Calu3 (cell line): ENCODE results near the gene XKR7. TPM values are rescaled to one million over a fixed set of nuclear protein-coding genes. Genes with fewer than 3 reads are reported as not detected.

ENCODE experiments used
- BruUV-seq: library from RNA; stranded (reverse); fragments of 400-500 nt; replicated peaks from 2 replicates; lab custom pipeline; 2021; lab: Mats Ljungman, UMichigan
- CTCF ChIA-PET: fragments of 300-600 bp; sonication (Branson Sonifier 250); formaldehyde crosslinking; loops from one replicate; lab custom pipeline; 2022; ENCODE audit warnings: antibody characterized with exemption; lab: Charles Lee
- DNase-seq: peaks from one replicate; pipeline ENCODE4 v3.0.0; 2022
- H3K27ac Mint-ChIP-seq: one replicate; pipeline ENCODE4 v1.8.0; 2022; ENCODE audit warnings: mixed read lengths; ENCODE audit not compliant: unreplicated experiment
- H3K27me3 Mint-ChIP-seq: one replicate; pipeline ENCODE4 v1.8.0; 2022; ENCODE audit warnings: mixed read lengths; ENCODE audit not compliant: unreplicated experiment
- H3K36me3 Mint-ChIP-seq: one replicate; pipeline ENCODE4 v1.8.0; 2022; ENCODE audit warnings: mild to moderate bottlenecking, moderate library complexity, mixed read lengths; ENCODE audit not compliant: insufficient read depth, unreplicated experiment
- H3K4me1 Mint-ChIP-seq: one replicate; pipeline ENCODE4 v1.8.0; 2022; ENCODE audit warnings: mild to moderate bottlenecking, low read depth, mixed read lengths; ENCODE audit not compliant: unreplicated experiment
- H3K4me3 Mint-ChIP-seq: one replicate; pipeline ENCODE4 v1.8.0; 2022; ENCODE audit warnings: mild to moderate bottlenecking, low read depth, moderate library complexity, mixed read lengths; ENCODE audit not compliant: unreplicated experiment
- H3K9me3 Mint-ChIP-seq: one replicate; pipeline ENCODE4 v1.8.0; 2022; ENCODE audit warnings: low read depth, mixed read lengths; ENCODE audit not compliant: unreplicated experiment
- intact Hi-C: fragments of 100-400 bp; cut with micrococcal nuclease; formaldehyde crosslinking; loops from one replicate; pipeline ENCODE4 v1.10.0; 2022; ENCODE audit not compliant: unreplicated experiment
- total RNA-seq: library from RNA; stranded (reverse); gene quantifications from 2 replicates; pipeline ENCODE4 v1.2.3, GENCODE V29; 2022
- TF ChIP-seq, protein P1 (sequence below): fragments of 200-600 bp; IDR thresholded peaks from one replicate; pipeline ENCODE4 v1.8.0; 2022; ENCODE audit warnings: antibody characterized with exemption; ENCODE audit not compliant: unreplicated experiment

Gene XKR7
- total RNA-seq, 1 experiment from 2014 or later, result not detected

DNA sequence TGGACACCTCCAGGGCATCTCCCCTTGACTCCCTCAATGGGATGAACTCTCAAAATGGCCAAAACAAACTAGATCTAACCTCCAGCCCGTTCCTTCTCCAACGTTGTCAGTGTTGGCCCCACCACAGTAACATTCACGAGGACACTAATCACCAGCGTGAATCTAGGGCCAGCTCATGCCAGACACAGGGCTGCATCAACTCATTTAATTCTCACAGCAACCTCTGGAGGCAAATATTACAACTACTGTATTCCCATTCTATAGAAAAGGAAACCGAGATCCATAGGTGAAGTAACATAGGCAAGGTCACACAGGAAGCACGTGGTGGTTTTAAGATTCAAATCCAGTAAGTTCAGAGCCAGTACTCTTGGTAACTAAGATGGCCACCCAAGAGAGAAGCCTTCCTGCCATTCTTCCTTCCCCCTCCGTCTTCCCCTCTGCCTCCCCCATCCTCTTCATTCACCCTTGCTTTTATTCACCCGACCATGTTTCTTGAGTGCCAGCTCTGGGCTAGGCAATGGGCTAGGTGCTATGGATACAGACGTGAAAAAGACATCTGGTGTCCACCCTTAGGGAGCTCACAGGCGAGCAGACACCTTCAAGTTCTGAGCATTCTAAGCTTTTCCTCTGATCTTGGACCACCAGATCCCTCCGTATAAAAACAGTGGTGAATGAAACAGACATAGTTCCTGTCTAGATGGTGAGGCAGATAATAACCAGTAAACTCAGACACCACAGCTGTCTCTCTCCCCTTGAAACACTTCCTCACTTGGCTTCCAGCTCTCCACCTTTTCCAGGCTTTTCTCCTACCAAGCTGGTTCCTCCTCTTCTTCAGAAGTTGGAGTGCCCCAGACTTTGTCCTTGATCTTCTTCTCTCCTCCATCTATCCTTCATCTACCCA, 51.9 kb downstream of the XKR7 start:
- Mint-ChIP-seq H3K27ac (no peak overlapping the region), H3K36me3 (peaks cover 13% of the 10 kb centered on the region), H3K4me3 (peak overlapping the region; percentile 66), H3K9me3 (no peaks in the 10 kb centered on the region), H3K27me3 (peaks cover 97% of the 10 kb centered on the region), H3K4me1 (no peaks in the 10 kb centered on the region)
- intact Hi-C loops, result no loop called here
- no peak for DNase-seq
- no TSS peak for BruUV-seq
- CTCF ChIA-PET, result interaction anchor here (0.6 to 1.9 kb wide), 2 partner anchors 9 to 206 kb away, joined by 3 to 5 read pairs; no protein-coding TSS in a partner anchor
- TF ChIP-seq, protein P1, sequence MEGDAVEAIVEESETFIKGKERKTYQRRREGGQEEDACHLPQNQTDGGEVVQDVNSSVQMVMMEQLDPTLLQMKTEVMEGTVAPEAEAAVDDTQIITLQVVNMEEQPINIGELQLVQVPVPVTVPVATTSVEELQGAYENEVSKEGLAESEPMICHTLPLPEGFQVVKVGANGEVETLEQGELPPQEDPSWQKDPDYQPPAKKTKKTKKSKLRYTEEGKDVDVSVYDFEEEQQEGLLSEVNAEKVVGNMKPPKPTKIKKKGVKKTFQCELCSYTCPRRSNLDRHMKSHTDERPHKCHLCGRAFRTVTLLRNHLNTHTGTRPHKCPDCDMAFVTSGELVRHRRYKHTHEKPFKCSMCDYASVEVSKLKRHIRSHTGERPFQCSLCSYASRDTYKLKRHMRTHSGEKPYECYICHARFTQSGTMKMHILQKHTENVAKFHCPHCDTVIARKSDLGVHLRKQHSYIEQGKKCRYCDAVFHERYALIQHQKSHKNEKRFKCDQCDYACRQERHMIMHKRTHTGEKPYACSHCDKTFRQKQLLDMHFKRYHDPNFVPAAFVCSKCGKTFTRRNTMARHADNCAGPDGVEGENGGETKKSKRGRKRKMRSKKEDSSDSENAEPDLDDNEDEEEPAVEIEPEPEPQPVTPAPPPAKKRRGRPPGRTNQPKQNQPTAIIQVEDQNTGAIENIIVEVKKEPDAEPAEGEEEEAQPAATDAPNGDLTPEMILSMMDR, result no peak

DNA sequence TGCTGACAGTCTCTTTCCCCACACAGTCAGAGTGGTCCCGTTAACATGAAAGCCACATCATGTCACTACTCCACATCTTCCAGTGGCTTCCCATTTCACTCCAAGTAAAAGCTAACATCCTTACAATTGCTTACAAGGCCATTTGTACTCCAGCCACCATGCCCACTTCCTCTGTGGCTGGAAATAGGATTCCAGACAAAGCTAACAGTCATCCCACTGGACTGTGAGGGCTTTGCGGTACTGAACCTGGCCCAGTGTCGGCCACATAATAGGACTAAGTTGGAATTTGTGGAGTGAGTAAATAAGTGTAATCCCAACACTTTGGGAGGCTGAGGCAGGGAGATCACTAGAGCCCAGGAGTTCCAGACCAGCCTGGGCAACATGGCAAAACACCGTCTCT, 53.1 kb downstream of the XKR7 start:
- no peak for DNase-seq
- CTCF ChIA-PET, result interaction anchor here (0.7 kb wide), 2 partner anchors 10 to 70 kb away, joined by 3 read pairs; no protein-coding TSS in a partner anchor
- Mint-ChIP-seq H3K4me3 (no peak overlapping the region), H3K27ac (no peak overlapping the region), H3K27me3 (peaks cover 96% of the 10 kb centered on the region), H3K9me3 (no peaks in the 10 kb centered on the region), H3K36me3 (peaks cover 13% of the 10 kb centered on the region), H3K4me1 (no peaks in the 10 kb centered on the region)
- intact Hi-C loops, result no loop called here
- no TSS peak for BruUV-seq
- TF ChIP-seq, protein P1, result no peak

DNA sequence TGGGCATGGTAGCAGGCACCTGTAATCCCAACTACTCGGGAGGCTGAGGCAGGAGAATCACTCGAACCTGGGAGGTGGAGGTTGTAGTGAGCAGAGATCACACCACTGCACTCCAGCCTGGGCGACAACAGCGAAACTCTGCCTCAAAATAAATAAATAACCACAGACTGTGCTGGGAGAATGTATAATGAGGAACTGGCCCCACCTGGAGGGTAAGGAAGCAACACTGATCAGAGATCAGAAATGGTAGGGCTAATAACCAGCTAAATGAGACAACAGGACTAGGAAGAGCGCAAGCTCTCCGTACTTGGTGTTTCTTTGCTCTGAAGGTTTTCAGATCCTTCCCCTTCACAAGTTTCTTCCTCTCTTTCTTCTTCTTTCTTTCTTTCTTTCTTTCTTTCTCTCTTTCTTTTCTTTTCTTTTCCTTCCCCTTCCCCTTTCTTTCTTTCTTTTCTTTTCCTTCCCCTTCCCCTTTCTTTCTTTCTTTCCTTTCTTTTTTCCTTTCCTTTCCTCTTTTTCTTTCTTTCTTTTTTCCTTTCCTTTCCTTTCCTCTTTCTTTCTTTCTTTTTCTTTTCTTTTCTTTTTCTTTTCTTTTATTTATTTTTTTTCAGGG, 56.8 kb downstream of the XKR7 start:
- Mint-ChIP-seq H3K36me3 (no peaks in the 10 kb centered on the region), H3K4me1 (no peaks in the 10 kb centered on the region), H3K27ac (no peak overlapping the region), H3K9me3 (no peaks in the 10 kb centered on the region), H3K4me3 (no peak overlapping the region), H3K27me3 (peaks cover 90% of the 10 kb centered on the region)
- intact Hi-C loops, result no loop called here
- TF ChIP-seq, protein P1, result no peak
- DNase-seq, result no peak
- no TSS peak for BruUV-seq
- CTCF ChIA-PET, result no interaction called here

DNA sequence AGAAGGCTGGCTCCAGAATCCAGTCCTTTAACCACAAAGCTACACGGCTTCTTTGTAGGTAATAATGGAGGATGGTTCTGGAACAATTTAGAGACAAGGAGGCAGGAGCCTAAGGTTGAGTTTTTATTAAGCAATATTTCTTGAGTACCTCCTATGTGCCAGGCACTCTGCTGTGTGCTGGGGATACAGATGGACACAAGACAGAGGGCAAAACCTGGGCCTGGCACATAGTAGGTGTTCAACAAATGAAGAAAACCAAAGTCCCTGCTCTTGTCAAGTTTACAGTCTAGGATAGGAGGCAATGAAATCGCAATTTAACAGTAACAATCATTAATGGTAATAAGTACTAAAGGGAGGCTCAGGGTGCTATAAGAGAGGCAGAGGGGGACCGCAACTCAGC, 59.7 kb downstream of the XKR7 start:
- CTCF ChIA-PET, result no interaction called here
- no TSS peak for BruUV-seq

More for the DNA sequence above, 59.7 kb downstream of the XKR7 start:
- intact Hi-C loops, result no loop called here
- TF ChIP-seq, protein P1, result no peak
- Mint-ChIP-seq H3K4me1 (no peaks in the 10 kb centered on the region), H3K36me3 (no peaks in the 10 kb centered on the region), H3K27ac (no peak overlapping the region), H3K27me3 (peaks cover 76% of the 10 kb centered on the region), H3K9me3 (no peaks in the 10 kb centered on the region), H3K4me3 (no peak overlapping the region)
- DNase-seq, result no peak
